PC-3 (cell line): ENCODE results near the gene HINFP.

Experiments
- EZH2 ChIP-seq: fragments of 300-600 bp; sonication (generic); IDR thresholded peaks from one replicate; pipeline ENCODE4 v1.6.1; 2017; ENCODE audit warnings: antibody characterized with exemption, mild to moderate bottlenecking, low read length; ENCODE audit not compliant: unreplicated experiment
- EZH2phosphoT487 ChIP-seq: fragments of 300-600 bp; sonication (generic); IDR thresholded peaks from 2 replicates; pipeline ENCODE4 v1.6.1; 2018; ENCODE audit warnings: mild to moderate bottlenecking, antibody characterized with exemption, low read length, borderline replicate concordance
- TF ChIP-seq, protein P1 (sequence below): fragments of 300-600 bp; sonication (generic); conservative IDR thresholded peaks from 2 replicates; pipeline ENCODE4 v1.5.1; 2017; ENCODE audit warnings: antibody characterized with exemption, low read depth, mild to moderate bottlenecking, low read length

DNA sequence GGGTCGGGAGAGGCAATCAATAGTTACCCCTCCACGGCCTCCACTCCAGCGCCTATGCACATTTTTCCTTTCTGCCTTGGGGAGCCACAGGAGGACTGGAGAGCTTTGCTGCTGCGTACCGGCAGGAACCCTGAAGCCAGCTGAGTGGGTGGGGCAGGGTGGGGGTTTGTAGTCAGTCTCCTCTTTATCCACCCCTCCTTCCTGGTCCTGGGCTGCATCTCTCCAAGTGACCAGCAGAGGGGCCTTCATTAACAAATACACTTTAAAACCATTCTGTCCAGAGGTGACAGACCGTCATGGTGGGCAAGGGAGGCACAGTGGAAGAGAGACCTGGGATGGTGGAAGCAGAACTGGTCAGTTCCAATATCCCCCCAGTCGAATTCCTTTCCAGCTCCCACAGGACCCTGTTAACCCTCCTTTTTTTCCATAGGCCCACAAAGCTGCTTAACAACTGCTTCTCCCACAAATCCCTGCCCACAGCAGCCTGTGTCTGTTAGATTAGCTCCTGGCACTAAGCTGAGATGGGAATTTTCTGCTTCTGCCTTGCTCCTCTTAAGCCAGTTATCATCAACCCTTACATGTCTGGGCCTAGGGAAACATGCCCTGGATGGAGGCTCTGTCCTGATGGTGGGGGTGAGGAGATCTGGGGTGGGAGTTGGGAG is 23.6 kb downstream of the HINFP start:
- TF ChIP-seq, protein P1, sequence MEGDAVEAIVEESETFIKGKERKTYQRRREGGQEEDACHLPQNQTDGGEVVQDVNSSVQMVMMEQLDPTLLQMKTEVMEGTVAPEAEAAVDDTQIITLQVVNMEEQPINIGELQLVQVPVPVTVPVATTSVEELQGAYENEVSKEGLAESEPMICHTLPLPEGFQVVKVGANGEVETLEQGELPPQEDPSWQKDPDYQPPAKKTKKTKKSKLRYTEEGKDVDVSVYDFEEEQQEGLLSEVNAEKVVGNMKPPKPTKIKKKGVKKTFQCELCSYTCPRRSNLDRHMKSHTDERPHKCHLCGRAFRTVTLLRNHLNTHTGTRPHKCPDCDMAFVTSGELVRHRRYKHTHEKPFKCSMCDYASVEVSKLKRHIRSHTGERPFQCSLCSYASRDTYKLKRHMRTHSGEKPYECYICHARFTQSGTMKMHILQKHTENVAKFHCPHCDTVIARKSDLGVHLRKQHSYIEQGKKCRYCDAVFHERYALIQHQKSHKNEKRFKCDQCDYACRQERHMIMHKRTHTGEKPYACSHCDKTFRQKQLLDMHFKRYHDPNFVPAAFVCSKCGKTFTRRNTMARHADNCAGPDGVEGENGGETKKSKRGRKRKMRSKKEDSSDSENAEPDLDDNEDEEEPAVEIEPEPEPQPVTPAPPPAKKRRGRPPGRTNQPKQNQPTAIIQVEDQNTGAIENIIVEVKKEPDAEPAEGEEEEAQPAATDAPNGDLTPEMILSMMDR, result peak; percentile 63
- TF ChIP-seq EZH2 (no peak), EZH2phosphoT487 (no peak)
